CD4-positive, alpha-beta memory T cell (primary cell): Measurements from ENCODE around the gene THSD7A. TPM values are rescaled to one million over a fixed set of nuclear protein-coding genes. Genes with fewer than 3 reads are reported as not detected.

Experiments used
- CTCF ChIA-PET: fragments of 350-600 bp; sonication (Branson Sonifier 250); formaldehyde crosslinking; loops from one replicate; lab custom pipeline; 2021; ENCODE audit warnings: inconsistent platforms; ENCODE audit not compliant: partially characterized antibody; lab: Charles Lee
- POLR2A ChIA-PET: fragments of 350-600 bp; sonication (Branson Sonifier 250); formaldehyde crosslinking; loops from one replicate; lab custom pipeline; 2021; ENCODE audit not compliant: partially characterized antibody; lab: Charles Lee
- DNase-seq, 5 donors: peaks; one replicate each; pipeline versions ENCODE4 v3.0.0 to v3.0.0-alpha.2; 2020 to 2022; ENCODE audit warnings: mixed read lengths in 1 of 5
- H3K27ac ChIP-seq: one replicate; pipeline ENCODE4 v1.7.0; 2013; ENCODE audit warnings: low read depth, low read length
- H3K27me3 ChIP-seq: 2 replicates; pipeline ENCODE4 v1.7.0; 2013; ENCODE audit warnings: mild to moderate bottlenecking, low read length, moderate library complexity; ENCODE audit not compliant: insufficient read depth
- H3K36me3 ChIP-seq: 2 replicates; pipeline ENCODE4 v1.7.0; 2013; ENCODE audit warnings: mild to moderate bottlenecking, low read length, moderate library complexity; ENCODE audit not compliant: insufficient read depth
- H3K4me1 ChIP-seq: 2 replicates; pipeline ENCODE4 v1.7.0; 2013; ENCODE audit warnings: mild to moderate bottlenecking, low read length, moderate library complexity; ENCODE audit not compliant: insufficient read depth
- H3K4me3 ChIP-seq, 2 donors: one replicate each; pipeline ENCODE4 v1.7.0; 2013; ENCODE audit warnings: low read length in 2 of 2, mild to moderate bottlenecking in 1 of 2
- H3K9me3 ChIP-seq, 2 donors: one replicate each; pipeline ENCODE4 v1.7.0; 2013; ENCODE audit warnings: low read length in 2 of 2, control low read depth in 1 of 2; ENCODE audit not compliant: control insufficient read depth in 1 of 2
- H3K27ac Mint-ChIP-seq, 7 donors: one replicate each; pipeline ENCODE4 v1.8.0; 2020 to 2021; ENCODE audit warnings: mixed read lengths in 7 of 7, mild to moderate bottlenecking in 6 of 7, inconsistent platforms in 3 of 7, moderate library complexity in 3 of 7
- H3K27me3 Mint-ChIP-seq, 2 donors: one replicate each; pipeline ENCODE4 v1.8.0; 2020 to 2021; ENCODE audit warnings: mixed read lengths in 2 of 2
- H3K36me3 Mint-ChIP-seq, 2 donors: one replicate each; pipeline ENCODE4 v1.8.0; 2020 to 2021; ENCODE audit warnings: mixed read lengths in 2 of 2, inconsistent platforms in 1 of 2, mild to moderate bottlenecking in 1 of 2
- H3K4me1 Mint-ChIP-seq, 4 donors: one replicate each; pipeline ENCODE4 v1.8.0; 2020 to 2021; ENCODE audit warnings: mixed read lengths in 4 of 4, mild to moderate bottlenecking in 1 of 4
- H3K4me3 Mint-ChIP-seq, 8 donors: one replicate each; pipeline ENCODE4 v1.8.0; 2020 to 2021; ENCODE audit warnings: mixed read lengths in 8 of 8, mild to moderate bottlenecking in 7 of 8, moderate library complexity in 6 of 8, inconsistent platforms in 3 of 8
- H3K9me3 Mint-ChIP-seq, 8 donors: one replicate each; pipeline ENCODE4 v1.8.0; 2020 to 2021; ENCODE audit warnings: mixed read lengths in 8 of 8, mild to moderate bottlenecking in 5 of 8, inconsistent platforms in 3 of 8, moderate library complexity in 1 of 8
- intact Hi-C: fragments of 100-400 bp; cut with micrococcal nuclease; formaldehyde crosslinking; loops from one replicate; pipeline ENCODE4 v1.15.1; 2023
- polyA plus RNA-seq, 2 donors: library from polyadenylated mRNA; unstranded; fragments of 300-500 nt; fragmentation: Illumina TruSeq; gene quantifications; one replicate each; pipeline ENCODE4 v1.2.3, GENCODE V29; 2021
- total RNA-seq, 2 experiments: library from RNA; stranded (reverse); gene quantifications; one replicate each; pipeline ENCODE4 v1.2.3, GENCODE V29; 2021

The THSD7A gene
- total and polyA plus RNA-seq, 4 experiments from 2014 or later, result not detected

DNA sequence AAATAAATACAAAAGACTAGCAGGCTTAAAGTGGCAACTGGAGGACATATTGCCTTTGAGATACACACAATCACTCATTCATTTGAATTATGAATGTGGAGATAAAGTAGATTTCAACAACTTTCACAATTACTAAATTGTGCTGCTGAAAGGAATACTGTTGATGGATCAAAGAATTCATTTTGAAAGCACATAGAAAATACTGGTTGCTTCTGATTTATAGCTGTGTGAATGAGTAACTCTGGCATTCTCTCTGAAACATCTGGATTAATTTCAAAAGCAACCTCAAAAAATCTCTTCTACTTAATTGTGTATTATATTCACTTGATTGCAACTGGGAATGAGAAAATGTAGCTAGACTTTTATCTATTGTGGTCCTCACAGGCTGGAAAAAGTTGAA, 397.6 kb downstream of the THSD7A start:
- H3K27ac ChIP-seq, result no peak overlapping the region
- H3K9me3 Mint-ChIP-seq, result no peaks in the 10 kb centered on the region
- H3K27me3 Mint-ChIP-seq, result no peaks in the 10 kb centered on the region
- POLR2A ChIA-PET, result no interaction called here
- H3K4me3 Mint-ChIP-seq, result no peak overlapping the region
- CTCF ChIA-PET, result no interaction called here
- H3K27ac Mint-ChIP-seq, result no peak overlapping the region
- H3K27me3 ChIP-seq, result no peaks in the 10 kb centered on the region
- no peaks in the 10 kb centered on the region for H3K9me3 ChIP-seq
- no peak overlapping the region for H3K4me3 ChIP-seq
- DNase-seq, result no peak
- no peaks in the 10 kb centered on the region for H3K4me1 Mint-ChIP-seq
- no peaks in the 10 kb centered on the region for H3K36me3 ChIP-seq
- intact Hi-C loops, result no loop called here
- H3K36me3 Mint-ChIP-seq, result no peaks in the 10 kb centered on the region
- H3K4me1 ChIP-seq, result no peaks in the 10 kb centered on the region

GRCh38 chr7:11430841-11431240, 401.2 kb downstream of the THSD7A start:
- H3K4me1 ChIP-seq, result no peaks in the 10 kb centered on the region
- H3K27ac ChIP-seq, result no peak overlapping the region
- ChIA-PET CTCF (no interaction called here), POLR2A (no interaction called here)
- Mint-ChIP-seq H3K9me3 (no peaks in the 10 kb centered on the region), H3K27ac (no peak overlapping the region), H3K4me3 (no peak overlapping the region), H3K36me3 (no peaks in the 10 kb centered on the region), H3K27me3 (no peaks in the 10 kb centered on the region), H3K4me1 (no peaks in the 10 kb centered on the region)
- intact Hi-C loops, result no loop called here
- H3K4me3 ChIP-seq, result no peak overlapping the region
- DNase-seq, result no peak
- no peaks in the 10 kb centered on the region for H3K36me3 ChIP-seq
- H3K9me3 ChIP-seq, result no peaks in the 10 kb centered on the region
- no peaks in the 10 kb centered on the region for H3K27me3 ChIP-seq

DNA sequence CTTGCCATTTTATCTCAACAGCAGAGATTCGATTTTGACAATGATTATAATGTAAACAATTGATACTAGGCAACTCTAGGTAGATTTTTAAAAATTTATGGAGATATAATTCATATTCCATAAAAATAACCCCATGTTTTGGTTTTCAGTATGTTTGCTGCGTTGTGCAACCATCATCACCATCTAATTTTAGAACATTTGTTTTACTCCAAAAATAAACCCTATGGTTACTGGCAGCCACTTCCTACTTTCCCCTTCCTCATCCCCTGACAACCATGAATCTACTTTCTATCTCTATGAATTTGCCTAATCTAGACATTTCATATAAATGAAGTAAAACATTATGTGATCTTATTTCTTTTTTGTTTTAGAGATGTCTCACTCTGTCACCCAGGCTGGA, 401.9 kb downstream of the THSD7A start:
- Histone ChIP-seq H3K27me3 (no peaks in the 10 kb centered on the region), H3K4me3 (no peak overlapping the region), H3K4me1 (no peaks in the 10 kb centered on the region), H3K36me3 (no peaks in the 10 kb centered on the region), H3K27ac (no peak overlapping the region), H3K9me3 (no peaks in the 10 kb centered on the region)
- Mint-ChIP-seq H3K4me3 (no peak overlapping the region), H3K27me3 (no peaks in the 10 kb centered on the region), H3K27ac (peak overlapping the region in 1 of 7 donors; percentile 22), H3K36me3 (no peaks in the 10 kb centered on the region), H3K4me1 (no peaks in the 10 kb centered on the region), H3K9me3 (no peaks in the 10 kb centered on the region)
- POLR2A ChIA-PET, result no interaction called here
- DNase-seq, result no peak
- CTCF ChIA-PET, result no interaction called here
- intact Hi-C loops, result no loop called here

GRCh38 chr7:11428877-11429581, 403.0 kb downstream of the THSD7A start:
- Histone ChIP-seq H3K27ac (no peak overlapping the region), H3K4me1 (no peaks in the 10 kb centered on the region), H3K27me3 (no peaks in the 10 kb centered on the region), H3K4me3 (no peak overlapping the region), H3K9me3 (no peaks in the 10 kb centered on the region), H3K36me3 (no peaks in the 10 kb centered on the region)
- Mint-ChIP-seq H3K27me3 (no peaks in the 10 kb centered on the region), H3K27ac (no peak overlapping the region), H3K4me1 (no peaks in the 10 kb centered on the region), H3K36me3 (no peaks in the 10 kb centered on the region), H3K4me3 (no peak overlapping the region), H3K9me3 (no peaks in the 10 kb centered on the region)
- CTCF ChIA-PET, result no interaction called here
- POLR2A ChIA-PET, result no interaction called here
- intact Hi-C loops, result no loop called here
- DNase-seq, result no peak

DNA sequence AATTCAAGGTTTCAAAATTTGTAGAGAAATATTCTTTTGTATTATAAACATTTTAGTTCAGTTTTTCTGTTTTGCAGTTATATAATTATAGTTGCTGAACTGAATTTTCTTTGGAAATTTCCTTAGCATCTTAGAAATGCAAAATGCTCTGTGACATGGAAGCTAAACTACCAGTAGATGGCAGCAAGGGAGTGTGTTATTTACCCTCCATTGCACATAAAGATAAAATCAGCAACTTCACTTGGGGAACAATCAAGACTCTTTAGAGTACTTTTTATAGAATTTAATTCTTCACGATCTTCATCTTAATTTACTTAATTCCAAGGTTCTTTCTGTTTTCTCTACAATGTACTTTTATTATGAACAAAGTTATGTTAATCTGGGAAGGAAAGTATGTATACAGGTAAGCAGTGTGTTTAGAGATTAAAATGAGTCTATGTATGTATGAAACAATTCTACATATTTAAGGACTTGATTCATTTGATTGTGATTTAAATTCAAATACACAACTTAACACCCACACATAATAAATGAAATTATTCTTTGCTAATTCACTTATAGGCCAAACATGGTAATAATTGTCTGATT, 404.2 kb downstream of the THSD7A start:
- ChIA-PET CTCF (interaction anchor here (1.7 kb wide), 1 partner anchor 1062 kb away, joined by 4 read pairs; no protein-coding TSS in a partner anchor), POLR2A (no interaction called here)
- Mint-ChIP-seq H3K36me3 (no peaks in the 10 kb centered on the region), H3K27me3 (no peaks in the 10 kb centered on the region), H3K27ac (no peak overlapping the region), H3K4me1 (no peaks in the 10 kb centered on the region), H3K4me3 (no peak overlapping the region), H3K9me3 (no peaks in the 10 kb centered on the region)
- H3K36me3 ChIP-seq, result no peaks in the 10 kb centered on the region
- no peaks in the 10 kb centered on the region for H3K27me3 ChIP-seq
- no peaks in the 10 kb centered on the region for H3K4me1 ChIP-seq
- no peak overlapping the region for H3K4me3 ChIP-seq
- no peak overlapping the region for H3K27ac ChIP-seq
- DNase-seq, result peak in 3 of 5 donors; percentile 0 to 7 (median 1)
- no peaks in the 10 kb centered on the region for H3K9me3 ChIP-seq
- intact Hi-C loops, result loop anchor here (2.0 kb wide), 1 partner anchor 895 kb away; no protein-coding TSS in a partner anchor

GRCh38 chr7:11424006-11424405, 408.0 kb downstream of the THSD7A start:
- Mint-ChIP-seq H3K4me1 (no peaks in the 10 kb centered on the region), H3K27ac (no peak overlapping the region), H3K27me3 (no peaks in the 10 kb centered on the region), H3K36me3 (no peaks in the 10 kb centered on the region), H3K4me3 (no peak overlapping the region), H3K9me3 (peaks cover 0 to 6% (median under 1%) of the 10 kb centered on the region in 8 donors)
- CTCF ChIA-PET, result no interaction called here
- POLR2A ChIA-PET, result no interaction called here
- Histone ChIP-seq H3K36me3 (no peaks in the 10 kb centered on the region), H3K4me1 (no peaks in the 10 kb centered on the region), H3K9me3 (no peaks in the 10 kb centered on the region), H3K27ac (no peak overlapping the region), H3K27me3 (no peaks in the 10 kb centered on the region), H3K4me3 (no peak overlapping the region)
- intact Hi-C loops, result no loop called here
- no peak for DNase-seq

- H3K27me3 Mint-ChIP-seq, result peaks cover 1 to 3% of the 10 kb centered on the region in 2 donors
- H3K27ac ChIP-seq, result no peak overlapping the region
- peaks cover 0 to 6% (median 3%) of the 10 kb centered on the region in 8 donors for H3K9me3 Mint-ChIP-seq
- ChIA-PET CTCF (no interaction called here), POLR2A (no interaction called here)
- DNase-seq, result no peak
- H3K27ac Mint-ChIP-seq, result no peak overlapping the region
- no peaks in the 10 kb centered on the region for H3K9me3 ChIP-seq
- no peaks in the 10 kb centered on the region for H3K36me3 ChIP-seq
- no peaks in the 10 kb centered on the region for H3K36me3 Mint-ChIP-seq
- H3K4me3 Mint-ChIP-seq, result no peak overlapping the region
- H3K4me3 ChIP-seq, result no peak overlapping the region
- no peaks in the 10 kb centered on the region for H3K27me3 ChIP-seq
- H3K4me1 ChIP-seq, result no peaks in the 10 kb centered on the region
- intact Hi-C loops, result no loop called here
- no peaks in the 10 kb centered on the region for H3K4me1 Mint-ChIP-seq
These were observed 411.9 kb downstream of the THSD7A start for GRCh38 chr7:11420049-11420448.
